ENCODE measurements around the gene CTBS. TPM values are rescaled to one million over a fixed set of nuclear protein-coding genes. Genes with fewer than 3 reads are reported as not detected.
A peak's percentile ranks its signal among the peaks of the same experiment; 100 is the strongest.

Gene CTBS
- total and polyA plus RNA-seq, 8 donors, result 3.9 to 15.1 (median 12.8) TPM

GRCh38 chr1:84538599-84538998 is 35.6 kb downstream of the CTBS start:
- no peaks in the 10 kb centered on the region for H3K27me3 ChIP-seq
- intact Hi-C loops (cut with DNase I), result no loop called here
- no peak for FAIRE-seq
- H3K36me3 ChIP-seq, result no peaks in the 10 kb centered on the region
- no peak overlapping the region for H3K4me3 ChIP-seq
- no peaks in the 10 kb centered on the region for H3K9me3 ChIP-seq
- no peaks in the 10 kb centered on the region for H3K4me1 ChIP-seq
- no peak overlapping the region for H3K27ac ChIP-seq
- no peak for TF ChIP-seq CTCF (IDR thresholded peaks at IDR 0.05)
- no peak for ATAC-seq
- no peak for DNase-seq

DNA sequence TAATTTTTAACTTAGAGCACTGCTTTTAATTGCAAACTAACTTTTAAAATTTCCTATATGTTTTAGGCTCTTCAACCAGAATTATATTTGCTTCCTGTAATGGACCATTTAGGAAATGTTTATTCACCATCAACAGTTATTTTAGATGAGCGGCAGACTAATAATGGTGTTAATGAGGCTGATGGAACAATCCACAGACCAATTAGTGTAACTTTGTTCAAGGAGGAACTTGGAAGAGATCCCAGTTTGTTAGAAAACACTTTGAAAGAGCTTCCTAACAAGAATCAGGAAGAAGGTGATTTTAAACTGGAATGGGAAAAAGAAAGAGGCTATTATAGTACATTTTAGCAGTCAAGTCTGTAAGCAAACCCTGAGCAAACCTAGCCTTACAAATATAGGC is 48.5 kb downstream of the CTBS start:
- no peaks in the 10 kb centered on the region for H3K9me3 ChIP-seq
- no peak overlapping the region for H3K4me3 ChIP-seq
- H3K4me1 ChIP-seq, result no peaks in the 10 kb centered on the region
- DNase-seq, result no peak
- H3K27ac ChIP-seq, result no peak overlapping the region
- WGBS, 2 donors, result 84 to 98% methylated on average over 1 of the region's 1 CpG
- no peaks in the 10 kb centered on the region for H3K27me3 ChIP-seq
- intact Hi-C loops (cut with DNase I), result no loop called here
- no peaks in the 10 kb centered on the region for H3K36me3 ChIP-seq
- FAIRE-seq, result peak; percentile 47
- ATAC-seq, result no peak
- no peak for TF ChIP-seq CTCF (IDR thresholded peaks at IDR 0.05)

- DNase-seq (no peak), ATAC-seq (no peak), FAIRE-seq (no peak)
- no peaks in the 10 kb centered on the region for H3K4me1 ChIP-seq
- TF ChIP-seq CTCF (IDR thresholded peaks at IDR 0.05), result no peak
- intact Hi-C loops (cut with DNase I), result no loop called here
- H3K4me3 ChIP-seq, result no peak overlapping the region
- H3K27ac ChIP-seq, result no peak overlapping the region
- no peaks in the 10 kb centered on the region for H3K27me3 ChIP-seq
- no peaks in the 10 kb centered on the region for H3K9me3 ChIP-seq
- H3K36me3 ChIP-seq, result no peaks in the 10 kb centered on the region
These were observed 49.6 kb downstream of the CTBS start for GRCh38 chr1:84524590-84524989.

GRCh38 chr1:84510668-84511067 is 63.6 kb downstream of the CTBS start:
- no peaks in the 10 kb centered on the region for H3K4me1 ChIP-seq
- H3K36me3 ChIP-seq, result no peaks in the 10 kb centered on the region
- intact Hi-C loops (cut with DNase I), result no loop called here
- ATAC-seq, result no peak
- H3K27ac ChIP-seq, result no peak overlapping the region
- WGBS, 2 donors, result 93 to 97% methylated on average over 3 of the region's 3 CpGs
- TF ChIP-seq CTCF (IDR thresholded peaks at IDR 0.05), result no peak
- H3K9me3 ChIP-seq, result no peaks in the 10 kb centered on the region
- H3K27me3 ChIP-seq, result no peaks in the 10 kb centered on the region
- no peak for FAIRE-seq
- DNase-seq, result no peak
- no peak overlapping the region for H3K4me3 ChIP-seq

- DNase-seq (no peak), ATAC-seq (no peak), FAIRE-seq (no peak)
- H3K9me3 ChIP-seq, result no peaks in the 10 kb centered on the region
- 46 to 48% methylated on average over 2 of the region's 2 CpGs for WGBS, 2 donors
- H3K4me1 ChIP-seq, result no peaks in the 10 kb centered on the region
- no peak for TF ChIP-seq CTCF (IDR thresholded peaks at IDR 0.05)
- intact Hi-C loops (cut with DNase I), result no loop called here
- H3K4me3 ChIP-seq, result no peak overlapping the region
- no peaks in the 10 kb centered on the region for H3K27me3 ChIP-seq
- no peaks in the 10 kb centered on the region for H3K36me3 ChIP-seq
- no peak overlapping the region for H3K27ac ChIP-seq
These were observed 64.1 kb downstream of the CTBS start for GRCh38 chr1:84510165-84510564.

Measured in pancreas (tissue), 10 donors.